NCI-H1105 treated with DMSO at 0.1 percent for 48 hours (cell line): Measurements from ENCODE around the gene DGLUCY.
"Not testable (repeated sequence)": the region's sequence is repeated elsewhere in the genome, so short reads cannot be mapped to it uniquely, and the experiment has no call there.

ENCODE experiments used
- DNase-seq: peaks from one replicate; lab custom pipeline; 2025; lab: John Stamatoyannopoulos, UW

DGLUCY gene

DNA sequence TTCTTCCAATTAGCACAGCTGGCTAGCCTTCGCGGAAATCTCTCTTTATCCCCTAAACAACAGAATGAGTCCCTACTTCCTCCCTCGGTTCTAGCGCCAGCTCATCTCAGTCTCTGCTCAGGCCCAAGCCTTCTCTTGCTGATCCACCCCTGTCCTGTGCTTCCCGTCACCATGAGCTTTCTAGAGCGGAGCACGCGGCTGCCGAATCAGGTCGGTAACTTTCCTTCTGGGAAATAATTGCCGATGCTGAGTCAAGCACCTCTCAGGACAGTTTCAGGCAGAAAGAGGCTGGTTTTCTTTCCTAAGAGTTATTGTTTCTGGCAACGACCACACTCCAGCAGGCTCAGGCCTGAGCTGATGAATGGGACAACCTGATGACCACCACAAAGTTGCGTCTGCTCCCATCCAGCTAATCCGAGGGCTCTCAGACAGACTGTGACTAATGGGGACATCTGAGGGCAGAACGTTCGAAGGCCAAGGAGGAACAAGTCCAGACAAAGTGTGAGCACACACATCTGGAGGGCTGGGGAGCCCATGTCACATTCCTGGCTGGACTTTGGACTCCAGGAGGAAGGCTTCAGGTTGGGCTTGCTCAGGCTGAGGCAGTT lies 144.2 kb downstream of the DGLUCY start:
- no peak for DNase-seq

DNA sequence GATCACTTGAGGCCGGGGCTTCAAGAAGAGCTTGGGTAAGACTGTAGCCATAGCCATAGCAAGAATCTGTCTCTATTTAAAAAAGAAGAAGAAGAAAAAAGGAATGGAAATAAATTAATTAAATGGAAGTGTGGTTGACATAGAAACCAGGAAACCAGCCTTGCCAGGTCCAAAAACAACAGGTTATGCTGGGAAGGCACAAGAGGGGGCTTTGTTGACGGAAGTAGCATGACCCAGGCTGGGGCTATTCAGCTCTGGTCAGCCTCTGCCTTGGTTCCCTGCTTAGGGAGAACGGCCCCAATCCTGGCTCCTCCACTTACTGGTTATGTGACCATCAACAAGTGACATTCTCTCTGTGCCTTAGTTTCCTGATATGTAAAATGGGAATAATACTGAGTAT lies 145.0 kb downstream of the DGLUCY start:
- no peak for DNase-seq

DNA sequence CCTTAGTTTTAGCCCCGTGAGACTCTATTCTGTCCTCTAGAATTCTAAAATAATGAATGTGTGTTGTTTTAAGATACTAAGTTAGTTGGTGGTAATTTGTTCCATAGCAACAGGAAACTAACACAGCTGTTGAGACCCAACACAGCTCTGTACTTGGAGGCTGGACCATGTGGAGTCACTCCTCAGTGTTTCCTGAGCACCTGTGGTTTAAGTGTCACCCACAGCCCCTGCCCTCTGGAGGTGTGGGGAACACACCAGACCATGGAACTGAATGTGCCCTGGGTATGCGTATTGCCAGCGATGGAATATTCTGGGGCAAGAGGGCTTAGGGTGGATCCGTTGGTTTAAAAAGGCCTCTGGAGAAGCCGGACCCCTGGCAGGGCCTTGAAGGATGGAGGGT lies 147.2 kb downstream of the DGLUCY start:
- DNase-seq, result no peak

DNA sequence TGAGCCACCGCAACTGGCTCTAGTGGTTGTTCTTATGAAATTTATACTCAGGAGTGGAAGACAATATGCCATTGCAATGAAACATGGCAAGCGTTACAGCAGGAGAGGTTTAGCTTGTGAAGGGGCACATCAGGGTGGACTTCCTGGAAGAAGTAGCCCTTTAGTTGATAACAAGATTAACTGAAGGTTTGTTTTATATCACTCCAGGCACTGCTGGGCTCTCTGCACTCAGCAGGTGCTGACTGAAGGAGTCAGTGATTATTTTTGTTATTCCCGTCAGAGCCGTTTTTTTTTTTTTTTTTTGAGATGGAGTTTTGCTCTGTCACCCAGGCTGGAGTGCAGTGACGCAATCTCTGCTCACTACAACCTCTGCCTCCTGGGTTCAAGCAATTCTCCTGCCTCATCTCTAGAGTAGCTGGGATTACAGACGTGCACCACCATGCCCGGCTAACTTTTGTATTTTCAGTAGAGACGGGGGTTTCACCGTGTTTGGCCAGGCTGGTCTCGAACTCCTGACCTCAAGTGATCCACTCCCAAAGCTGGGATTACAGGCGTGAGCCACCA lies 148.2 kb downstream of the DGLUCY start:
- DNase-seq, result no peak

DNA sequence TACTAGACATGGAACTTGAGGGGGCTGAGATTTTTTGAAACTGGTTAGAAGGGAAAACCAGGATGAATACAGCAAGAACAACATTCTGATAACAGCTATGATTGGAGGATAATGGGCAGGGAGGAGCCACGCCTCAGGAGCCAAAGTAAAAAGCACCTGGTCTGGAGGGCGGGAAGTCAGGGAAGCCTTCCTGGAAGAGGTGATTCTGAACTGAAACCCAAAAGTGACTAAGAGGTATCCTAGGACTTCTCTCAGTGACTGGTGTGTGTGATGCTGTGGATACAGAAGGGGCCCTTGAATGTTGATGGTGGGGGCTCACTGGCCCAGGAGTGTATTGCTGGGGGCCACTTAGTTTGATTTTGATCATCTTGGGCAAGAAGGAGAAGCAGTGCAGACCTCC lies 149.5 kb downstream of the DGLUCY start:
- no peak for DNase-seq

DNA sequence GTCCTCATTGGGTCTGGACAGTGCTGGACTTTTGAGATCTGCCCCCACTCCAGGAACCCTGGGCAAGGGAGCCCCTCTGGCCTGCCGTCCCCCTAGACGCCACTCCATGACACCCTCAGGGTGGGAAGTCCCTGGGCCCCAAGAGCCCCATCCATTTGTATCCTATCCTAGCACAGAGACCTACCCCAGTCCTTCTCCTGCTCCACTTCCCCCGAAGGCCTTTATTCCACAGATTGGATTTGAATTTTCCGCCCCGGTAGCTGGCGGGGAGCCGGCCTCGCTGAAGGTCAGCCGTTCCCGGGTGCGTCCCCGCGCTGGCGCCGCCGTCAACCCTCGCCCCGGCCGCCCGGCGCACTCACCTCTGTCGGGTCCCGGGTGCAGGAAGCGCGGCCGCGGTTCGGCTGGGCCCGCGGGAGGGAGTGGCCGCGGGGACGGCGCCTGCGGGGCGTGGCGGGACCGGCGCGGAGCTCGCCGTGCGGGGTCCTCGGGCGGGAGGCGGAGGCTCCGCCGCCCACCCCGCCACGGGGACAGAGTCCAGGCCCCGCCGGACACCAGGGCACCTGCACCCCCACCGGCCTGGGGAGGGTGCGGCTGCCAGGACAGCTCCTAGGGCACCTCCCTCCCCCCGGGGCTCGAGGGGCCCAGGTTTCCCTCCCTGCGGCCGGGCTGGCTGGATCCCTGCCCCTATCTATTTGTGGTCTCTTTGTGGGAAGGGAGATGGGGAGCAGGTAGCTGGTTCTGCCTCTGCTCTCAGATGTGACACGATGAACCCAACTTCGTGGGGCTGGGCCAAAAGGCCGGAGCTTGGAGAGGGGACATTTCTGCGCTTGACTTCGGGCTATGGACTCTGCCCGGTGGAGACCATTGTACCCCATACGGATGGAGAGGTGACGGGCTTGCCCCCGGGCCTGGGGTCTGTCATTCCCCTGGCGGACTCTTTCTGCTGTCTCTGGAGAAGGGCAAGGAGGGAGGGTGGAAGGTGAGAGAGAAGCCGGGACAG lies 150.6 kb downstream of the DGLUCY start:
- DNase-seq, result no peak

DNA sequence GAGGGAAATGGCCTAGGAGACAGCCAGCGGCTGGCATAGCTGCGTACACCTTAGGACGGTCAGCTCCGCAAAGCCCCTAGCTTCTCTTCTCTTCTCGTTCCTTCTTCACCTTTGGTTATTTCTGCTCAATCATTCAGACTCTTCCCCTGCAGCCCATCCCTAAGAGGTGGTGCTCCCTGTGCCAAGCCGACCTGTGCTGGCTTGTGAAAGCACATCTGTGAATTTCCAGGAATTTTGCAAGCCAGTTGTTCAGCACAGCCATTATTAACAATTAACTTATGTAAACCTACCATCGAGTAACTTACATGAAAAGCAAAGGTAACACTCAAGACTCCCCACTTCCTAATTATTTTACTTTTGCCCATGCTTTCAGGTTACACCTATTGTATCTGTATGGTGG lies 151.5 kb downstream of the DGLUCY start:
- DNase-seq, result no peak

DNA sequence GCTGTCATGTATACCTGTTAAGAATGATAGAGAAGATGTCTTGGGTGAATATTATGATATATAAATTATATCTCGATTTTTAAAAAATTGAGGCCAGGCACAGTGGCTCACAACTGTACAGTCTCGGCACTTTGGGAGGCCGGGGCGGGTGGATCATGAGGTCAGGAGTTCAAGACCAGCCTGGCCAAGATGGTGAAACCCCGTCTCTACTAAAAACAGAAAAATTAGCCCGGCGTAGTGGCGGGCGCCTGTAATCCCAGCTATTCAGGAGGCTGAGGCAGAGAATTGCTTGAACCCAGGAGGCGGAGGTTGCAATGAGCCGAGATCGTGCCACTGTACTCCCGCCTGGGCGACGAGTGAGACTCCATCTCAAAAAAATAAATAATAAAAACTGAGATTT lies 152.4 kb downstream of the DGLUCY start:
- not testable (repeated sequence) for DNase-seq

DNA sequence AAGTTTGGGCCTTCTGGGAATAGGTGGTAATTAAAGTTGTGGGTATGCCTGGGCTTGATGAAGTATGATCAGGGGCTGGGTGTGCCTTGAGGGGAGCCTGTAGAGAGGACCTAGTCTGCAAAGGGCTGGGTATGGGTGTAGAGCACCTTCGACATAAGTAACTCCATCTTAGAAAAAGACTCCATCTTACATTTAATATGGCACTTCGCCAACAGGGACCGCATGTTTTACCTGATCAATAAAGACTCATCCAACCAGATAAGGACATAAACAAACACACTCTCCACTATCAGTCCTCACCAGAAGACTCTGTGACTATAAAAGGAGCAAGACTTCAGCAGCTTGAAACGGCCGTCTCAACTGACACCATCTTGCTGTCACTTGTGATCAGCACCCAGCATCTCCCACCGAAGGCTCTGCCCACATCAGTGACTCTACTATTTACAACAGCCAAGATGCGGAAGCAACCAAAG lies 154.1 kb downstream of the DGLUCY start:
- DNase-seq, result no peak

DNA sequence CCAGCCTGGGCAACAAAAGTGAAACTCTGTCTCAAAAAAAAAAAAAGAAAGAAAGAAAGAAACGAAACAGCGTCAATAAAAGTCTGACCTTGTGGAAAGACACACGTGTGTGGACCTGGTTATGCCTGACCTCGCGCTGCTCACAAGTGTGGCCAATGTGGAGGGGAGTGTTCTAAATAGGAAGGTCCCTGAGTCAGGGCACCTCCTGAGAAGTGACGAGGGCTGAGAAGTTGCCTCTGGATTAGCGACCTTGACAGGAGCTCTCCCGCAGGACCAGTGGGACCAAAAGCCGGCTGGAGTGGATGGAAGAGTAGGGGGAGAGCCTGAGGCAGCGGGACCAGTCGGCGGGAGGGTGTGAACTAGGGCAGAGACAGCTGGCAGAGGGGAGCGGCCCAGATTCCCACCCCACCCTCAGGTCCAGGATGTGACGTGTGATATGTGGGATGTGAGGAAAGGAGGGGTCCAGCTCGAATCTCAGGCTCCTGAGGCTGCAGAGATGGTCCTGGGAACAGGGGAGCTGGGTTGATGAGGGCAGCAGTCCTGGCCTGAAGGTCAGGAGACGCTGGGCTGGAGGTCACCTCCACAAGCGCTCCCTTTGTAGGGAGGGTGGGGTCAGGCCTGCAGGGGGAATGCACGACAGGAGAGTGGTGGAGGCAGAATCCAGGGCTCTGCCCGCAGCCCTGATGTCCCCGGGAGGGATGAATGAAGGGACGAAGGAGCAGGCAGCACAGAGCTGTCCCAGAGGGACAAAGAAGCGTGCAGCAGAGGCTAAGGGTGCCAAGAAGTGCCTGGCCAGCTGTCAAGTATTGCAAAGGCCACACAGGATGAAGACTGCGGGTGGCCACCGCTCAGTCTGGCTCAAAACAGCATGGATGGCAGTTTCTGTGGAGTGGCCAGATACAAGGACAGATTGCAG lies 155.5 kb downstream of the DGLUCY start:
- no peak for DNase-seq

DNA sequence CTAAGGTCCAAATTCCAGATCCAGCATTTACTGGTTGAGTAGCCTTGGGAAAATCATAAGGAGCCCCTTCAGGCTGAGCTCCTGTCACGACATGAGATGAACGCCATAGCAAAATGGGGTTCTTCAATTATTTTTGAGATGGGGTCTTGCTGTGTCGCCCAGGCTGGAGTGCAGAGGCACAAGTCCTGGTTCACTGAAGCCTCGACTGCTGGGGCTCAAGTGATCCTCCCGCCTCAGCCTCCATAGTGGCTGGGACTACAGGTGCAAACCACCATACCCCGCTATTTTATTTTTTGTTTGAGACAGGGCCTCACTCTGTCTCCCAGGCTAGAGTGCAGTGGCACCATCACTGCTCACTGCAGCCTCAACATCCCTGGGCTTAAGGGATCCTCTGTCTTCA lies 156.3 kb downstream of the DGLUCY start:
- DNase-seq, result no peak

DNA sequence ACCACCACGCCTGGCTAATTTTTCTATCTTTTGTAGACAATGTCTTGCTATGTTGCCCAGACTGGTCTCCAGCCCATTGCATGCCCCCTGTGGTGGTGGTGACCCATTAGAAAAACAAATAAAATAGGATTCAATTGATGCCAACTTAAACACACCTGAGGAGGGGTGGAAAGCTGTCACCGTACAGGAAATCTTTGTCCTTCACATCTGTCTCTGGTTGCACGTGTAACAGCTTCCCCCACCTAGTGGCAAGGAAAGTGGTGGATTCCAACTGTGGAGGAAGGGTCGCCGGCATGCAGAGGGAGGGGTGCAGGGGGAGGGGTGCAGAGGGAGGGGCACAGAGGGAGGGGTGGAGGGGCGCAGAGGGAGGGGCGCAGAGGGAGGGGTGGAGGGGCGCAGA lies 156.7 kb downstream of the DGLUCY start:
- DNase-seq, result no peak

DNA sequence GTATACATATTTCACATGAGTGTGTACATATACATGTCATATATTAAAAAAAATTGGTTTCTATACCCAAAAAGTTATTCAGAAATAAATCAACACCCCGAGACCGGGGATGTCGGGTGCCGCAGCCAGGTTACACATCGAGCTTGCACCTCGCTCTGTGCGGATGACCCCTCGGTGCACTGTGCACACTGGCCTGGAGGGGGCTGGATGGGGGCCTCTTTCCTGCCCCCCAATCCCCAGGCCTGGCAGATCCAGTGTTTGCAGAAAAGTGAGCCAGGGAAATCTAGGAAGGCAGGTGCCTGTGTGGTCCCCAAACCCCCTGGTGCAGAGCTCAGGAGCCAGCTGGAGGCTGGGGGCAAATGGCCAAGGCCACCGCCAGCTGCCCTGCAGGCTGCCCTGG lies 157.8 kb downstream of the DGLUCY start:
- DNase-seq, result no peak

DNA sequence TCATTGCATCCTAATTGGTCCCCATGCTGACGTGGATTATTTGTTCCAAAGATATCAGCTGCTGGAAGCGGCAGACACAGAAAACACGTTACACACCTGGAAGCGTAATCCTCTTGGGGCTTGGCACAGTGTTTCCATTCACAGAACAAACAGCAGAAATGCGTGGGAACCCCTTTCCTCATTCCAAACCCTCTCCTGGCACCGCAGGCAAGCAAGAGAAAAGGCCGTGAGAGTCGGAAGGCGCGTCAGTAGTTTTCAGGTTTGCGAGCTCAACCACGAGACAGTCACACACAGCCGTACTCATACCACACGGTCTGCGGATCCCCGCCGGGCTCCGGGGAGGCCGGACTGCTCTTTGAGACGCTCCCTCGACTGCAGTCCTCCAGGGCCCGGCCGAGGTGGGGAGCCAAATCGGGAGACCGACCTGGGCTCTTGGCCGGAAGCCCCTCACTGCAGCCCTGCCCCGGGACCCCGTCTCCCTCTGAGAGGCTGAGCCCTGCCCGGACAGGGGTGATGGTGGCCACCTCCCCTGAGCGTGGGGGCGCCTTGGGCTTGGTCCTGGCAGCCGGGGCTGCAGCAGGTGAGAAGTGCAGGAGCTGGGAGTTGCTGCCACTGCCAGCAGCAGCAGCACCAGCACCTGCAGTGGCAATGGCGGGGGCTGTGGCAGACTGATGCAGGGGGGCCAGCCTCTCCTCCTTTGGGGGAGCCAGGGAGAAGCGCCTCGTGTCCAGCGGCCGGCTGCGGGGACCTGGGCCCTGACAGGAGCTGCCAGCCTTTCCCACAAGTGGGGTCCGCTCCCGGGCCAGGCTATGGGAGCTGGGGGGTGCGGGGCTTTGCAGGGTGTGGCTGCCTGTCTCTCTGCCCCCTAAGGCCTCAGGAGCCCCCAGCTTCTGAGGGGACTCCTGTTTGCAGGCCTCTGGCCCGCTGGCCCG lies 158.7 kb downstream of the DGLUCY start:
- DNase-seq, result no peak

DNA sequence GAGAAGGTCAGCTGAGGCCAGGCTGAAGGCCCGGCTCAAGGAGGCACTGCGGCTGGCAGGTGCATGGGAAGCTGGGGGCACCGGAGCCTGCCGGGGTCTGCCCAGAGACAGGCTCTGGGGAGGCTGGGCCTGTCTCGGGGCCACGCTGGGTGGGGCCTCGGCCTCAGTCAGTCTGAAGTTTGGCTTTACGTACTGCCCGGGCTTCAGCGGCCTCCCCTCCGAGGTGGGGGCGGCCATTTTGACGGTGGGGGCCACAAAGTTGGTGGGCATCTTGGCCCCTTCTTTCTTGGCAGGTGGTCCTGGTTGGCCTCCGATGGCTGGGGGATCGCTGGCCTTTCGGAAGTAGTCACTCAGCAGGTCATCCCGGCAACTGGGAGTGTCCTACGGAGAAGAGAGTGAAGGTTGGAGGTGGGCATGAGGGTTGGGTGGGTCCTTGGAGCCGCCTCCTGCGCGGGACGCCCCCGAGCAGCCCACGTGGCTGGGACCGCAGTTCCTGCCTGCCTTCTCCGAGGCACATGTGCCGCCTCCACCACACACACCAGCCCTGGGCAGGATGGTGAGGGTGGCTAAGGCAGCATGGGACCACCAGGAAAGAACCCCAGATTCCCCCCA lies 159.5 kb downstream of the DGLUCY start:
- no peak for DNase-seq

DNA sequence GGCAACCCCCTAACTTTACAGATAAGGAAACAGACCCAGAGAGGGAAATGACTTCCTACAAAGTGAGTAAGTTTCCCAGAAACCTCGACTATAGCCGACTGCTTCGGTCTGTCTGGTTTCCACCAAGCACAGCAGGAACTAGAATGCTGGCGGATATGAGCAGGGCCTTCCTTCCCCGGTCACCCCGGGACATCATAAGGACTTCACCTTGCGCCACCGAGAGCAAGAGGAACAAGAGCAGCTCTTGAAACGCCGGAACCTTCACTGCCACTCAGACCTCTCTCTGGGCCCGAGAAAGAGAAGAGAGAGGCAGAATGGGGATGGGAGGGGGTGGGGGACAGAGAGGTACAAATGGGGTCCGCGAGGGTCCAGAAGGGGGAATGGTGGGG lies 160.0 kb downstream of the DGLUCY start:
- no peak for DNase-seq

DNA sequence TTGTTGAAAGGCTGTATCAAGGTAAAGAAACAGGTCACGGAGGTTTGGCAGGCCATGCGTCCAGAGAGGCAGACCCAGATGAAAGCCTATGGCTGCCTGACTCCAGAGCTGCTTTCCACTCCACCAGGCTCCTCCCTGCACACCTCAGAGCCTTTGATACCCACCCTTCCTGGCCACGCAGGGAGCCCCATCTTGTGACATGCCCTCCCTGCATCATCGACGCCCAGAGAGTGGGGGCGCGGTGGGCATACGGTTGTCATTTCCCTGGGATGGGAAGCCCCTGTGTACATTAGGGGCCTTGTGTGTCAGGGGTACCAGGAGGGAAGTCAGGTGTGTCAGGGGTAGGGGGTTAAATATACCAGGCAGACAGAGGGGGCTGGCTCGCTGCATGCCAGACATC lies 160.9 kb downstream of the DGLUCY start:
- no peak for DNase-seq
